ENCODE data around the gene ADAD2. TPM values are rescaled to one million over a fixed set of nuclear protein-coding genes. Genes with fewer than 3 reads are reported as not detected.
"Not testable (repeated sequence)": the region's sequence is repeated elsewhere in the genome, so short reads cannot be mapped to it uniquely, and the experiment has no call there.

Gene ADAD2
- total RNA-seq, 1 experiment from 2014 or later, result not detected

DNA sequence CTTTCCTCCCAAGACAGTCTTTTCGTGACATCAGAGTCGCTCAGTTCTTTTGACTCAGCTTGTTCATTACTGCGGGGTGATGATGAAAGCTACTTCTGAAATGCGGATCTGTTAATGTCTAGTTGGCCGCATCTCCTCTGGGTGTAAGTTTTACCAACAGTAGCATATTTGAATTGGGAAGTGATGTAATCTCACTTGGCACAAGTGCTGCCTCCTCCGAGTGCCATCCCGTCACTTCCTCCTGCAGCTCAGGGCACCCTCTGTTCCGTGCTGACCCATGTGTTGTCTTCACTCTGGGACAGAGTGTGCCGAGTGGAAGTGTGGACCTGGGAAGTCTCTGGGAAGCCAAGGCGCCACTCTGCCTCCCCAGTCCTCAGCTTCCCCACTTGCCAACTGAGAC lies 8.9 kb downstream of the ADAD2 start:
- POLR2A ChIA-PET (ENCODE audit: unreplicated experiment), result no interaction called here
- intact Hi-C loops (cut with micrococcal nuclease; ENCODE audit: unreplicated experiment), result no loop called here
- Histone ChIP-seq H3K4me1 (replicated peaks; ENCODE audit: insufficient read depth) (peaks cover under 1% of the 10 kb centered on the region; the same call in 1 of the 2 replicates), H3K4me3 (no peak overlapping the region), H4K20me1 (ENCODE audit: insufficient read depth) (no peaks in the 10 kb centered on the region), H3K27me3 (ENCODE audit: insufficient read depth, low read depth) (no peaks in the 10 kb centered on the region), H3K4me2 (no peak overlapping the region), H3K36me3 (ENCODE audit: low read depth) (no peaks in the 10 kb centered on the region), H3F3A (ENCODE audit: insufficient read depth, low read depth) (no peaks in the 10 kb centered on the region), H3K9me3 (ENCODE audit: insufficient read depth, low read depth) (no peaks in the 10 kb centered on the region), H3K79me2 (ENCODE audit: low read depth) (no peaks in the 10 kb centered on the region), H2AFZ (no peak overlapping the region), H3K9me2 (ENCODE audit: insufficient read depth) (no peaks in the 10 kb centered on the region), H3K27ac (no peak overlapping the region)
- TF ChIP-seq EZH2 (IDR thresholded peaks at IDR 0.05; ENCODE audit: low read depth), result no peak
- TF ChIP-seq, protein P1, sequence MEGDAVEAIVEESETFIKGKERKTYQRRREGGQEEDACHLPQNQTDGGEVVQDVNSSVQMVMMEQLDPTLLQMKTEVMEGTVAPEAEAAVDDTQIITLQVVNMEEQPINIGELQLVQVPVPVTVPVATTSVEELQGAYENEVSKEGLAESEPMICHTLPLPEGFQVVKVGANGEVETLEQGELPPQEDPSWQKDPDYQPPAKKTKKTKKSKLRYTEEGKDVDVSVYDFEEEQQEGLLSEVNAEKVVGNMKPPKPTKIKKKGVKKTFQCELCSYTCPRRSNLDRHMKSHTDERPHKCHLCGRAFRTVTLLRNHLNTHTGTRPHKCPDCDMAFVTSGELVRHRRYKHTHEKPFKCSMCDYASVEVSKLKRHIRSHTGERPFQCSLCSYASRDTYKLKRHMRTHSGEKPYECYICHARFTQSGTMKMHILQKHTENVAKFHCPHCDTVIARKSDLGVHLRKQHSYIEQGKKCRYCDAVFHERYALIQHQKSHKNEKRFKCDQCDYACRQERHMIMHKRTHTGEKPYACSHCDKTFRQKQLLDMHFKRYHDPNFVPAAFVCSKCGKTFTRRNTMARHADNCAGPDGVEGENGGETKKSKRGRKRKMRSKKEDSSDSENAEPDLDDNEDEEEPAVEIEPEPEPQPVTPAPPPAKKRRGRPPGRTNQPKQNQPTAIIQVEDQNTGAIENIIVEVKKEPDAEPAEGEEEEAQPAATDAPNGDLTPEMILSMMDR (conservative IDR thresholded peaks at IDR 0.05), result no peak
- no TSS peak for BruUV-seq (replicated peaks)
- CTCF ChIA-PET, result no interaction called here
- no peak for DNase-seq

DNA sequence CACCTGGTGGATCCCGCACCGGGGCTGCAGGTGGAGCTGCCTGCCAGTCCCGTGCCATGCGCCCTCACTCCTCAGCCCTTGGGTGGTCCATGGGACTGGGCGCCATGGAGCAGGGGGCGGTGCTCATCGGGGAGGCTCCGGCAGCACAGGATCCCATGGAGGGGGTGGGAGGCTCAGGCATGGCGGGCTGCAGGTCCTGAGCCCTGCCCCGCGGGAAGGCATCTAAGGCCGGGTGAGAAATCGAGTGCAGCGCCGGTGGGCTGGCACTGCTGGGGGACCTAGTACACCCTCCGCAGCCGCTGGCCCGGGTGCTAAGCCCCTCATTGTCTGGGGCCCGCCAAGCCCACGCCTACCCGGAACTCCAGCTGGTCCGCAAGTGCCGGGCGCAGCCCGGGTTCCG lies 13.6 kb downstream of the ADAD2 start:
- H3K4me3 ChIP-seq; BruUV-seq (replicated peaks); H3K27me3 ChIP-seq (ENCODE audit: insufficient read depth, low read depth); H3K4me2 ChIP-seq; H3K36me3 ChIP-seq (ENCODE audit: low read depth); H3K9me2 ChIP-seq (ENCODE audit: insufficient read depth); POLR2A ChIA-PET (ENCODE audit: unreplicated experiment); H3K4me1 ChIP-seq (replicated peaks; ENCODE audit: insufficient read depth); intact Hi-C loops (cut with micrococcal nuclease; ENCODE audit: unreplicated experiment); H3K79me2 ChIP-seq (ENCODE audit: low read depth); H2AFZ ChIP-seq; H3F3A ChIP-seq (ENCODE audit: insufficient read depth, low read depth); H3K9me3 ChIP-seq (ENCODE audit: insufficient read depth, low read depth); H4K20me1 ChIP-seq (ENCODE audit: insufficient read depth); DNase-seq; H3K27ac ChIP-seq: not testable (repeated sequence)
- CTCF ChIA-PET, result interaction anchor here (0.6 kb wide), 1 partner anchor 16 kb away, joined by 4 read pairs; no protein-coding TSS in a partner anchor

DNA sequence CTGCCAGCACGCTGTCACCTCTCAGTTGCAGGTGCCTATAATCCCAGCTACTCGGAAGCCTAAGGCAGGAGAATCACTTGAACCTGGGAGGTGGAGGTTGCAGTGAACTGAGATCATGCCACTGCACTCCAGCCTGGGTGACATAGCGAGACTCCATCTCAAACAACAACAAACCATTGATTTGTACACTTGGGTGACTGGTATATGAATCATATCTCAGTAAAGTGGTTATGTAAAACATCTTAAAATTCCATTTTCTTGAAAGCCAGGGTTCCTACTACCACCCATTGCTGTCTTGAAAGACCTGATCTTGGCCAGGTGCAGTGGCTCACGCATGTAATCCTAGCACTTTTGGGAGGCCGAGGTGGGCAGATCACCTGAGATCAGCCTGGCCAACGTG lies 14.2 kb downstream of the ADAD2 start:
- H3K4me1 ChIP-seq (replicated peaks; ENCODE audit: insufficient read depth); POLR2A ChIA-PET (ENCODE audit: unreplicated experiment); H3F3A ChIP-seq (ENCODE audit: insufficient read depth, low read depth); H3K9me3 ChIP-seq (ENCODE audit: insufficient read depth, low read depth); BruUV-seq (replicated peaks); H3K27me3 ChIP-seq (ENCODE audit: insufficient read depth, low read depth); H3K36me3 ChIP-seq (ENCODE audit: low read depth); H4K20me1 ChIP-seq (ENCODE audit: insufficient read depth); H3K27ac ChIP-seq; H3K4me3 ChIP-seq; H2AFZ ChIP-seq; intact Hi-C loops (cut with micrococcal nuclease; ENCODE audit: unreplicated experiment); CTCF ChIA-PET; H3K79me2 ChIP-seq (ENCODE audit: low read depth); H3K4me2 ChIP-seq; H3K9me2 ChIP-seq (ENCODE audit: insufficient read depth): not testable (repeated sequence)
- peak in 1 of 2 experiments; percentile 56 for DNase-seq

DNA sequence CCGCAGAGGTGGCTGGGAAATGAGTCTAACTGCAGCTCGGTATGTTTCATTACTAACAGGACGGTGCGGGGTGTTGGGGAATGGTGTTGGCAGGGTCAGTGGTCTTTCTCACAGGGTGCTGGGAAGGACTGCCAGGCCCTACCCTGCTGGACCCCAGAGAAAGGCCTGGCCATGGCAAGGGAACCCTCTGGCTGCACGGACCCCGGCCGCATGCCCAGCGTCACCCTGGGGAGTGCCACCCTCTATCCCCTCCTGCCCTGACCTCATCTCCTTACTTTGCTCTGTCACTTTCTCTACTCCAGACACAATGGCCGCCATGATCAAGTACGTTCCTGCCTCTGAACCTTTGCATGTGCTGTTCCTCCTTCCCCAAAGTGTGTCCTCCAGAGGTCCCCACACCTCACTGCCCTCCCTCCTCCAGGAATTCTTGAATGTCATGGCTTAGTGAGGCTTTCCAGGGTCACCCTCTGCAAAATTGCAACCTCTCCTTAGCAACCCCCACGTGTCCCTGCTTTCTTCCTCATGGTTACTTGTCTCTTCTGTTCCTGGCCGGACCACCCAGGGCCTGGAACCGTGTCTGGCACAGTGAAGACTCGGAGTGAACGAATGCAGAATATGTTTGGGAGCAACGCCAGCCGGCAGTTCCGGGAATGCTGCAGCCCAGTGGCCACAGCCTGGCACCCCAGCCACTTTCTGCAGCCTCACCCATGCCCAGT lies 15.2 kb downstream of the ADAD2 start:
- no peaks in the 10 kb centered on the region for H3K9me2 ChIP-seq (ENCODE audit: insufficient read depth)
- no peak overlapping the region for H3K27ac ChIP-seq
- intact Hi-C loops (cut with micrococcal nuclease; ENCODE audit: unreplicated experiment), result no loop called here
- H3K4me1 ChIP-seq (replicated peaks; ENCODE audit: insufficient read depth), result peaks cover 8% of the 10 kb centered on the region; the same call in 1 of the 2 replicates
- H3K27me3 ChIP-seq (ENCODE audit: insufficient read depth, low read depth), result no peaks in the 10 kb centered on the region
- TF ChIP-seq EZH2 (IDR thresholded peaks at IDR 0.05; ENCODE audit: low read depth), result no peak
- TF ChIP-seq, protein P1 (conservative IDR thresholded peaks at IDR 0.05), result no peak
- no peak overlapping the region for H2AFZ ChIP-seq
- no TSS peak for BruUV-seq (replicated peaks)
- no peaks in the 10 kb centered on the region for H3F3A ChIP-seq (ENCODE audit: insufficient read depth, low read depth)
- DNase-seq, result no peak
- no peaks in the 10 kb centered on the region for H3K9me3 ChIP-seq (ENCODE audit: insufficient read depth, low read depth)
- no peaks in the 10 kb centered on the region for H3K36me3 ChIP-seq (ENCODE audit: low read depth)
- H3K79me2 ChIP-seq (ENCODE audit: low read depth), result no peaks in the 10 kb centered on the region
- ChIA-PET POLR2A (ENCODE audit: unreplicated experiment) (no interaction called here), CTCF (no interaction called here)
- no peaks in the 10 kb centered on the region for H4K20me1 ChIP-seq (ENCODE audit: insufficient read depth)
- H3K4me2 ChIP-seq, result no peak overlapping the region
- H3K4me3 ChIP-seq, result no peak overlapping the region
